Epithelial cell of esophagus (primary cell): Measurements from ENCODE around the gene CAT.

ENCODE experiments used
- DNase-seq: peaks from one replicate; pipeline ENCODE4 v3.0.0; 2010; ENCODE audit warnings: low read depth
- H3K4me3 ChIP-seq: 2 replicates; pipeline ENCODE4 v1.5.1; 2011; ENCODE audit warnings: mild to moderate bottlenecking, low read length, control low read depth
- TF ChIP-seq, protein P1 (sequence below): IDR thresholded peaks from 2 replicates; pipeline ENCODE4 v1.5.1; 2011; ENCODE audit warnings: low read depth, mild to moderate bottlenecking, low read length, control low read depth, inconsistent platforms; ENCODE audit not compliant: insufficient read depth; ENCODE audit errors: missing control alignments

CAT gene

DNA sequence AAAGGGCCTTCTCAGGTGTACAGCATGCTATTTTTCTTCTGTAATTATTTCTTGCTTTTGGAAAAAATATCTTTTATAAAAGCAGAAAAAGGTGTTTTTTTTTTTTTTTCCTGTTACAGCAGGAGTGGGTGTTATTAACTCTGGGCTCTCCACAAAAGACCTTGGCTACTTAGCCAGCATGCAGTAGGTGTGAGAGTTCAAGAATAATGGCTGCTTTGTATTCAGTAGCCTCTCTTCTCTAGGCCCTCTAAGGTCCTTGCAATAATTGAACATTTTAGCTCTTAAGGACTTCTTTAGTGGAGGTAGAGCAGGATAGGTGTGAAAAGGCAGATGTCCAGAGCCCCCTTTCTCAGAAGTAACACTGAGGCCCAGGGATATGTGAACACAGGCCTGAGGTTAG lies 71.5 kb downstream of the CAT start:
- no peak overlapping the region for H3K4me3 ChIP-seq
- no peak for DNase-seq
- TF ChIP-seq, protein P1, sequence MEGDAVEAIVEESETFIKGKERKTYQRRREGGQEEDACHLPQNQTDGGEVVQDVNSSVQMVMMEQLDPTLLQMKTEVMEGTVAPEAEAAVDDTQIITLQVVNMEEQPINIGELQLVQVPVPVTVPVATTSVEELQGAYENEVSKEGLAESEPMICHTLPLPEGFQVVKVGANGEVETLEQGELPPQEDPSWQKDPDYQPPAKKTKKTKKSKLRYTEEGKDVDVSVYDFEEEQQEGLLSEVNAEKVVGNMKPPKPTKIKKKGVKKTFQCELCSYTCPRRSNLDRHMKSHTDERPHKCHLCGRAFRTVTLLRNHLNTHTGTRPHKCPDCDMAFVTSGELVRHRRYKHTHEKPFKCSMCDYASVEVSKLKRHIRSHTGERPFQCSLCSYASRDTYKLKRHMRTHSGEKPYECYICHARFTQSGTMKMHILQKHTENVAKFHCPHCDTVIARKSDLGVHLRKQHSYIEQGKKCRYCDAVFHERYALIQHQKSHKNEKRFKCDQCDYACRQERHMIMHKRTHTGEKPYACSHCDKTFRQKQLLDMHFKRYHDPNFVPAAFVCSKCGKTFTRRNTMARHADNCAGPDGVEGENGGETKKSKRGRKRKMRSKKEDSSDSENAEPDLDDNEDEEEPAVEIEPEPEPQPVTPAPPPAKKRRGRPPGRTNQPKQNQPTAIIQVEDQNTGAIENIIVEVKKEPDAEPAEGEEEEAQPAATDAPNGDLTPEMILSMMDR: no peak

DNA sequence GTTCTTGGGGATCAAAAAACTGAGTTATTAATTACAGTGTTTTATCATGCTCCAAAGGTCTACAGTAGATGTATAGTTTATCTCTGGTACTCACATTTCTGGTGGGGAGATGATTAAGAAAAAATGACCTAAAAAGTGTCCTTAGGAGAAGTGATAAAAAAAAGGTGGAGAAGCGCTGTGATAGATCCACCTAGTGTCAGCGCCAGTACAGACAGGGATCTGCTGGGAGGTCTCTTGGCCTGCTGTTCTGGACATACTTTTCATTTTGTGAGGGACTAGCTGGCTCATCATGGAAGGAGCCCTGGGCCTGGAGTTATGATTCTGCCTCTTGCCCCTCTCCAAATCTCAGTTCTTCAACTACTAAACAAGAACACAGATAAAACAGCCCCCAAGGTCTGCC lies 71.9 kb downstream of the CAT start:
- DNase-seq: no peak
- TF ChIP-seq, protein P1: no peak

DNA sequence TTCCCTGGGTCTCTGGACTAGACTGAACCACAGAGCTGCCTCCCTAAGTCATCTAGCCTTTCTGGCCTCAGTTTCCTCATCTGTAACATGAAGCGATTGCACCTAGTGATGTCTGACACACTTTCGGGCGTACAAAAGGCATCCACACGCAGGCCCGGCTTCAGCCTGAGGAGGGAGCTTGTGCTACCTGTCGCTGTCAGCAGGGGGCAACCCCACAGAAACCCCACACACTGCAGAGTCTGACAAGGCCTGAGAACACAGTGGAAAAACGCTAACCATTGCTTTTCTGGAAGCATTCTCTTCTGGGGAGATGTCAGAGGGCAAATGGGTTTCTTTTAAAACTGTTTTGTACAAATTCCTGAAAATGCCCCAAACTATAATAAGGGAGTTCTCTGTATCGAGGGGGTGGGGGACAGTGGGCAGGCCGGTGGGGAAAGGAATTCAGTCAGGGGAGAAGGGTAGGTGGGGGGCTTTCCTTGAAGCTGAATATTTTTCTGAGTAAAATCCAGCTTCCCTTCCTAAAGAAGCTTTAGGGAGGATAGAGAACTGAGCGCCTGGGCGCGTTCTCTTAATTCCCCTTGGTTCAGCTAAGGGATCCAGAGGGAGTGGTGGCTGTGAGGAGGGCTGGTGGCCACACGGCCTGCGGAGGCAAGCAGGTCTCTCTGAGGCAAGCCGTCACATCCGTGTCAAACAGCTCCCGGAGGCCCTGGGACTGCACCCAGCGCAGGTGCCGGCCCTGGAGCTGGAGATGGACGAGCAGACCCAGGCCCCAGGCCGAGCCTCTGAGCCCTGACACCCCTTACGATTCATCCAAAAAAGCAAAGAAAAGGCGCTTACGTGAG lies 74.3 kb downstream of the CAT start:
- TF ChIP-seq, protein P1: peak; percentile 96
- peak overlapping the region; percentile 7 for H3K4me3 ChIP-seq
- DNase-seq: peak; percentile 71

More for the DNA sequence above, 71.9 kb downstream of the CAT start:
- H3K4me3 ChIP-seq: no peak overlapping the region

DNA sequence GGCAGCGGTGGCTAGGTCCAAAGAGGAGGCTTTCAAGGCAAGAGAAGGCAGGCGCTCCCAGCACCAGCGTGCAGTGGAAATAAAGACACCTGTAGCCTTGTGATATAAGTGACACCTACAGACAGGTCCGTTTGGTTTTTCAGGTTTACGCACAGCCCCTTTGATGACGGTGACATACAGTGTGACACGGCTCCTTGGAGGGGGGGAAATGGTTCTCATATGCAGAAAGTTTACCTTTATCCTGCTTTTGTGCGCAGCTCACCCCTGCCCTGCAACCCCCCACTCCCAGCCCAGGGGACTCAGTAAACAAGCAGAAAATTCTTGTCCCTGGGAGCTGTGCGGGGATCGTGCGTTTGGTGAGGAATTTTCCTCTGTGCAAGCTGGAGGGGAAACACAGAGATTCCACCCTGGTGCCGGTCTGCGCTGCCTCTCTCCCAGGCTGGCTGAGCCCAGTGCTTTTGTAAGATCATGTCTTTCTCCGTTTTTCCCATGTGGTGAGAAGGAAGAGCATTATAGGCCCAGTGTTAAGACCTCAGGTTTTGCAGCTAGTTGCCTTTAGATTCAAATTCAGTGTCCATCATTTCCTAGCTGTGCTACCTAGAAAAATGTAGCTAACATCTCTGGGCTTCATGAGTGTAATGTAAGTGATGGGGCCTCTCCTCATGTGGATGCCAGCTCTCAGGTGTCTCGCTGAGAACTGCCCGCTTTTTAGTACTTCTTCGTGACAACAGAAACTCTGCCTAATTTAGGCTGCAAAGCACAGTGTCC lies 75.1 kb downstream of the CAT start, which contains the start of gene ELF5:
Gene ELF5, minus strand, starts transcription at position 113 of the 768 bp plus-strand sequence. CDS start 8,045 bp downstream, outside the sequence.
- TF ChIP-seq, protein P1: no peak
- H3K4me3 ChIP-seq: peak within 1 kb of the TSS; percentile 7
- DNase-seq: no peak

DNA sequence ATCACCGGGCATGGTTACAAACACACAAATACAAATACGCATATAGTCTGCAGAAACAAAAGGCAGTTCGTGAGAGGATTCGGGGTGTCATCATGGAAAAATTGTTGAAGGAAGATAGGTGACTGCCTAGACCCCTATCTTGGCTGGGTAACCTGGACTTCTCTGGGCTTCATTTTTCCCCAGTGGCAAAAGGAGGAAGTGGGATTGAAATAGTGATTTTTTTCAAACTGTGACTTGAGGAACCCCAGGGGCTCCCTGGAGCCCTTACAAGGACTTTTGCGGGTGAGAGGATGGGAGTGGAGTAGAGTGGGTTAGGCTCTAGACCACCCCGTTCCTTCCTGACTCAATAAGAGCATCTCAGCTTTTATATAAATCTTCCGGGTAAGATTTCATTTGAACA lies 75.9 kb downstream of the CAT start:
- H3K4me3 ChIP-seq: no peak overlapping the region
- no peak for DNase-seq
- TF ChIP-seq, protein P1: no peak

DNA sequence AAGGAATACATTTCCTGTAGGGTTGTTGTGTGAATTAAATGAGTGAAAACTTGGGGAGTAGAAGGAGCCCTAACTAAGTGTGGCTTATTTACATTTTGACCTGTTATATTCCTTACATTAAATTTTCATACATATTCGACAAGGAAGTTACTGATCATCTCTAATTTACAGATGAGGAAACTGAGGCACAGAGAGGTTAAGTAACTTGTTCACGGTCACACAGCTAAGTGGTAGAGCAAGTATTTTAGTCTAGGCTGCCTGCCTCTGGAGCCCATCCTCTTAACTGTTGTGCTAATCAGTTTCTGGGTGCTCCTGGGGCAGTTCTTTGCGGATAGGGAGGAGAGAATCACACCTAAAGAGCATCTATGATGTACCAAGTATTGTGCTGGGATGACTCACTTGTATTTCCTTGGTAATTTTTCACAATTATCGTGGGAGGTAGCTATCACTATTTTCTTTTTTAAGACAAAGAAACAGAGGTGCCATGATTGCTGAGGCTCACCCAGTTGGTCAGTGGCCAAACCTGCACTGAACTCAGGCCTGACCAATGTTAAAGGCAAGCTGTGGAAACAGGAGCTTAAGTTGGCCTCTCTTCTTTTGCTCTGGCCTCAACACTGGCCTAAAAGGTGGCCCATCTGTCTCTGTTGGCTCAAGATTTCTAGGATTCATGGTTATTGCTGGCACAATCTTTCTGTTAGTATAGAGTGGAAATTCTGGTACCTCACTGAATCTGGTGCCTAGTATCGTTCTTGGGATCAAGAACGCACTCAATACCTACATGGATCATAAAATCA lies 77.7 kb downstream of the CAT start:
- no peak overlapping the region for H3K4me3 ChIP-seq
- TF ChIP-seq, protein P1: no peak
- no peak for DNase-seq
